Osteocyte (in vitro differentiated cells): ENCODE data around the gene SMURF1. TPM values are rescaled to one million over a fixed set of nuclear protein-coding genes. Genes with fewer than 3 reads are reported as not detected.
A peak's percentile ranks its signal among the peaks of the same experiment; 100 is the strongest.

Source experiments
- DNase-seq: peaks from one replicate; pipeline ENCODE4 v3.0.0; 2021; ENCODE audit warnings: mixed read lengths; ENCODE audit not compliant: unreplicated experiment; ENCODE audit errors: extremely low spot score
- H3K27ac Mint-ChIP-seq: one replicate; pipeline ENCODE4 v1.8.0; 2021; ENCODE audit warnings: mild to moderate bottlenecking, mixed read lengths; ENCODE audit not compliant: unreplicated experiment
- H3K27me3 Mint-ChIP-seq: one replicate; pipeline ENCODE4 v1.8.0; 2021; ENCODE audit warnings: mixed read lengths; ENCODE audit not compliant: unreplicated experiment
- H3K36me3 Mint-ChIP-seq: one replicate; pipeline ENCODE4 v1.8.0; 2021; ENCODE audit warnings: mixed read lengths; ENCODE audit not compliant: unreplicated experiment
- H3K4me1 Mint-ChIP-seq: one replicate; pipeline ENCODE4 v1.8.0; 2021; ENCODE audit warnings: mixed read lengths; ENCODE audit not compliant: unreplicated experiment
- H3K4me3 Mint-ChIP-seq: one replicate; pipeline ENCODE4 v1.8.0; 2021; ENCODE audit warnings: mild to moderate bottlenecking, moderate library complexity, mixed read lengths; ENCODE audit not compliant: unreplicated experiment
- H3K9me3 Mint-ChIP-seq: one replicate; pipeline ENCODE4 v1.8.0; 2021; ENCODE audit warnings: mixed read lengths; ENCODE audit not compliant: unreplicated experiment
- total RNA-seq: library from RNA; stranded (reverse); gene quantifications from 2 replicates; pipeline ENCODE4 v1.2.1, GENCODE V29; 2021
- TF ChIP-seq, protein P1 (sequence below): fragments of 200-600 bp; sonication (generic); IDR thresholded peaks from 2 replicates; pipeline ENCODE4 v1.5.0; 2021; ENCODE audit warnings: antibody characterized with exemption, mild to moderate bottlenecking, moderate library complexity

SMURF1 gene
- total RNA-seq, 1 donor from 2014 or later = 24.1 TPM

DNA sequence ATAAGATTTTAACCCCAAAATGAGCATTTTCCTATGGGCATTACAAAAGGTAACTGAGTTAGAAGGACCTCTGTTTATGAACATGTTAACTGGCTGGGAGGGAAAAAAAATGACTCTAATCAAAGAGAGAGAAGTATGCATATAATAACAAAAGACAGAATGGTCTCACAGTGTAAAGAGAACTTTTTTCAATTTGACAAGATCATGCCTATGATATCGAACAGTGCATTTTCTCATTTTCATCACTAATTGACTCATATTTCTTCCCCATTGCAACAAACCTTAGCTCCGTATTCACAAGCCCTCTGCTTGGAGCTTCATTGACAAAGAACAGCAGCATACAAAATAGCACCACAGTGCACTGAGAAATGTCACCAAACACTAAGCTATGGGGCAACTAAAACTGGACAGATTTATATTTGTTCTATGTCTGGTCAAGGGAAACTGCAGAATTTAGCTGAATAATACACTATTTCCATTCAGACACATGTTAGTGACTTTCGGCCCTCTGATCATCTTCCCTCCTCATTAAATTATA is 45.6 kb downstream of the SMURF1 start:
- peak overlapping the region; percentile 20 for H3K4me3 Mint-ChIP-seq

GRCh38 chr7:99097730-99098129 is 46.2 kb downstream of the SMURF1 start:
- peaks cover 17% of the 10 kb centered on the region for H3K36me3 Mint-ChIP-seq
- TF ChIP-seq, protein P1, sequence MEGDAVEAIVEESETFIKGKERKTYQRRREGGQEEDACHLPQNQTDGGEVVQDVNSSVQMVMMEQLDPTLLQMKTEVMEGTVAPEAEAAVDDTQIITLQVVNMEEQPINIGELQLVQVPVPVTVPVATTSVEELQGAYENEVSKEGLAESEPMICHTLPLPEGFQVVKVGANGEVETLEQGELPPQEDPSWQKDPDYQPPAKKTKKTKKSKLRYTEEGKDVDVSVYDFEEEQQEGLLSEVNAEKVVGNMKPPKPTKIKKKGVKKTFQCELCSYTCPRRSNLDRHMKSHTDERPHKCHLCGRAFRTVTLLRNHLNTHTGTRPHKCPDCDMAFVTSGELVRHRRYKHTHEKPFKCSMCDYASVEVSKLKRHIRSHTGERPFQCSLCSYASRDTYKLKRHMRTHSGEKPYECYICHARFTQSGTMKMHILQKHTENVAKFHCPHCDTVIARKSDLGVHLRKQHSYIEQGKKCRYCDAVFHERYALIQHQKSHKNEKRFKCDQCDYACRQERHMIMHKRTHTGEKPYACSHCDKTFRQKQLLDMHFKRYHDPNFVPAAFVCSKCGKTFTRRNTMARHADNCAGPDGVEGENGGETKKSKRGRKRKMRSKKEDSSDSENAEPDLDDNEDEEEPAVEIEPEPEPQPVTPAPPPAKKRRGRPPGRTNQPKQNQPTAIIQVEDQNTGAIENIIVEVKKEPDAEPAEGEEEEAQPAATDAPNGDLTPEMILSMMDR = no peak
- H3K27me3 Mint-ChIP-seq = no peaks in the 10 kb centered on the region
- H3K4me1 Mint-ChIP-seq = peaks cover 63% of the 10 kb centered on the region
- H3K27ac Mint-ChIP-seq = peak overlapping the region; percentile 82
- H3K9me3 Mint-ChIP-seq = peaks cover 13% of the 10 kb centered on the region
- no peak overlapping the region for H3K4me3 Mint-ChIP-seq
- no peak for DNase-seq

More for the DNA sequence above, 45.6 kb downstream of the SMURF1 start:
- Mint-ChIP-seq H3K9me3 (peaks cover 13% of the 10 kb centered on the region), H3K27me3 (no peaks in the 10 kb centered on the region), H3K36me3 (peaks cover 17% of the 10 kb centered on the region), H3K4me1 (peaks cover 69% of the 10 kb centered on the region), H3K27ac (peak overlapping the region; percentile 82)
- TF ChIP-seq, protein P1 = no peak
- no peak for DNase-seq

- Mint-ChIP-seq H3K4me3 (no peak overlapping the region), H3K27ac (peak overlapping the region; percentile 58), H3K27me3 (no peaks in the 10 kb centered on the region), H3K9me3 (peaks cover 13% of the 10 kb centered on the region), H3K4me1 (peaks cover 63% of the 10 kb centered on the region), H3K36me3 (peaks cover 17% of the 10 kb centered on the region)
- TF ChIP-seq, protein P1 = no peak
- no peak for DNase-seq
Observed at GRCh38 chr7:99096124-99096887, 47.6 kb downstream of the SMURF1 start.

- no peaks in the 10 kb centered on the region for H3K27me3 Mint-ChIP-seq
- TF ChIP-seq, protein P1 = no peak
- peaks cover 67% of the 10 kb centered on the region for H3K4me1 Mint-ChIP-seq
- no peak for DNase-seq
- peaks cover 17% of the 10 kb centered on the region for H3K36me3 Mint-ChIP-seq
- no peak overlapping the region for H3K4me3 Mint-ChIP-seq
- H3K9me3 Mint-ChIP-seq = peaks cover 13% of the 10 kb centered on the region
- H3K27ac Mint-ChIP-seq = peak overlapping the region; percentile 57
Observed at GRCh38 chr7:99095698-99096097, 48.2 kb downstream of the SMURF1 start.

DNA sequence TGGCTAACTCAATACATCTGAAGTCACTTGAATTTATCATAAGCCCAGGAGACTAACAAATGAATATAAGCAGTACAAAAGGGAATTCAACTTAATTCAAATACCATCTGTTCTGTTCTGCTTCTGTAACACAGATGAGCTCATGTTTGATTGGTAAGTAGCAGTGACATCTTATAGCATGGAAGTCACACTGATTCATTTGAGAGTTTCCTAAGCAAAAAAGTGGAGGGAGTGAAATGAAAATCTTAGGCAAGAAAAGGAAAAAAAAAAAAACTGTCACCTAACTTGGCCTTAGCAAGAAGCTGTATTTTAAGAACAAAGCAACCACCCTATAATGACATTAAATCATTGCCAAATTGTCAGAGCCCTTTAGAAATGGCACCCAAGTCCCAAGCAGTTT is 49.5 kb downstream of the SMURF1 start:
- H3K9me3 Mint-ChIP-seq = peaks cover 10% of the 10 kb centered on the region
- H3K27ac Mint-ChIP-seq = no peak overlapping the region
- H3K4me3 Mint-ChIP-seq = no peak overlapping the region
- no peaks in the 10 kb centered on the region for H3K27me3 Mint-ChIP-seq
- DNase-seq = no peak
- TF ChIP-seq, protein P1 = no peak
- H3K4me1 Mint-ChIP-seq = peaks cover 64% of the 10 kb centered on the region
- peaks cover 12% of the 10 kb centered on the region for H3K36me3 Mint-ChIP-seq
